SK-N-MC (cell line): ENCODE measurements around the gene NCKAP5.
A peak's percentile ranks its signal among the peaks of the same experiment; 100 is the strongest.

ENCODE experiments used
- DNase-seq: peaks from one replicate; pipeline ENCODE4 v3.0.0-alpha.2; 2011; ENCODE audit warnings: low read depth, low spot score
- H3K27ac ChIP-seq: fragments of 200-600 bp; sonication (generic); 2 replicates; pipeline ENCODE4 v1.5.1; 2016; ENCODE audit warnings: mixed run types
- H3K36me3 ChIP-seq: fragments of 200-600 bp; sonication (generic); 2 replicates; pipeline ENCODE4 v1.6.1; 2017; ENCODE audit warnings: antibody characterized with exemption, low read length, mixed read lengths; ENCODE audit not compliant: insufficient read depth
- H3K4me3 ChIP-seq: fragments of 200-600 bp; sonication (generic); 2 replicates; pipeline ENCODE4 v1.5.1; 2016
- H3K9ac ChIP-seq: fragments of 200-600 bp; sonication (generic); 2 replicates; pipeline ENCODE4 v1.8.0; 2017; ENCODE audit warnings: mixed run types, mixed read lengths; ENCODE audit not compliant: insufficient read length
- H3K9me3 ChIP-seq: fragments of 200-600 bp; sonication (generic); 2 replicates; pipeline ENCODE4 v1.6.1; 2017; ENCODE audit warnings: low read depth, mild to moderate bottlenecking, antibody characterized with exemption, low read length, moderate library complexity, mixed read lengths
- EZH2 ChIP-seq: fragments of 200-600 bp; sonication (generic); IDR thresholded peaks from one replicate; pipeline ENCODE4 v1.6.1; 2017; ENCODE audit warnings: antibody characterized with exemption
- FOXP2 ChIP-seq: optimal IDR thresholded peaks from 2 replicates; pipeline ENCODE3; 2011; ENCODE audit warnings: mild to moderate bottlenecking, moderate library complexity; ENCODE audit not compliant: insufficient read depth; ENCODE audit errors: extremely low read length, control extremely low read depth
- POLR2AphosphoS5 ChIP-seq: IDR thresholded peaks from 2 replicates; pipeline ENCODE4 v1.6.1; 2012; ENCODE audit warnings: mild to moderate bottlenecking, low read depth, low read length, borderline replicate concordance

The NCKAP5 gene

GRCh38 chr2:132757002-132757589, 811.2 kb downstream of the NCKAP5 start:
- Histone ChIP-seq H3K27ac (no peak overlapping the region), H3K9me3 (no peaks in the 10 kb centered on the region), H3K4me3 (no peak overlapping the region), H3K9ac (no peak overlapping the region), H3K36me3 (no peaks in the 10 kb centered on the region)
- DNase-seq: no peak
- TF ChIP-seq FOXP2: no peak
- no peak for TF ChIP-seq EZH2
- no peak for TF ChIP-seq POLR2AphosphoS5

- Histone ChIP-seq H3K27ac (peak overlapping the region; percentile 40; the same call in 1 of the 2 replicates), H3K9ac (no peak overlapping the region), H3K36me3 (no peaks in the 10 kb centered on the region), H3K4me3 (peak overlapping the region; percentile 2; the same call in 1 of the 2 replicates), H3K9me3 (no peaks in the 10 kb centered on the region)
- TF ChIP-seq POLR2AphosphoS5 (no peak), EZH2 (no peak), FOXP2 (no peak)
- DNase-seq: peak; percentile 24
Observed at GRCh38 chr2:132754867-132755472, 813.3 kb downstream of the NCKAP5 start.

DNA sequence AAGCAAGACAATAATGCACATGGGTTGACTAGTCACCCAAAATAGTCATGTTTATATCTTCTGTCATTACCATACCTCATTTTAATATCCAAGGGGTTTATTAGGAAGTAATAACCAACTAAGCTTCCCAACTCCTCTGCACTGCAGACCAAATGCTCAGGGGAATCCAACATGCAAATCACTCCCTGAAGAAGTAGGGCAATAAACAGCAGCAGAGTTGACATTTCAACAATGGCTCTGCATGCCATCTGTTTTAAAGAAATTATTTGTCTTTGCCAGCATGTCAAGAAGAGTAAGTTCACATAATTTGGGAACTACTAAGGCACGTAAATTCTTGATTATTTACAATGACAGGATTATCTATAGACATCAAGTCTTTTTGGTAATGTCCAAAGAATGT, 813.9 kb downstream of the NCKAP5 start:
- DNase-seq: peak; percentile 39
- Histone ChIP-seq H3K9ac (no peak overlapping the region), H3K4me3 (peak overlapping the region; percentile 2; the same call in 1 of the 2 replicates), H3K27ac (peak overlapping the region; percentile 40; the same call in 1 of the 2 replicates), H3K9me3 (no peaks in the 10 kb centered on the region), H3K36me3 (no peaks in the 10 kb centered on the region)
- peak; percentile 91 for TF ChIP-seq FOXP2
- TF ChIP-seq POLR2AphosphoS5: no peak

- Histone ChIP-seq H3K4me3 (no peak overlapping the region), H3K9ac (no peak overlapping the region), H3K9me3 (no peaks in the 10 kb centered on the region), H3K27ac (no peak overlapping the region), H3K36me3 (no peaks in the 10 kb centered on the region)
- DNase-seq: peak; percentile 22
- no peak for TF ChIP-seq POLR2AphosphoS5
- no peak for TF ChIP-seq EZH2
- no peak for TF ChIP-seq FOXP2
Observed at GRCh38 chr2:132752421-132753206, 815.6 kb downstream of the NCKAP5 start.

- Histone ChIP-seq H3K9ac (no peak overlapping the region), H3K36me3 (no peaks in the 10 kb centered on the region), H3K4me3 (no peak overlapping the region), H3K27ac (no peak overlapping the region), H3K9me3 (no peaks in the 10 kb centered on the region)
- TF ChIP-seq FOXP2 (no peak), POLR2AphosphoS5 (no peak), EZH2 (no peak)
- DNase-seq: no peak
Observed at GRCh38 chr2:132751836-132752235, 816.4 kb downstream of the NCKAP5 start.

DNA sequence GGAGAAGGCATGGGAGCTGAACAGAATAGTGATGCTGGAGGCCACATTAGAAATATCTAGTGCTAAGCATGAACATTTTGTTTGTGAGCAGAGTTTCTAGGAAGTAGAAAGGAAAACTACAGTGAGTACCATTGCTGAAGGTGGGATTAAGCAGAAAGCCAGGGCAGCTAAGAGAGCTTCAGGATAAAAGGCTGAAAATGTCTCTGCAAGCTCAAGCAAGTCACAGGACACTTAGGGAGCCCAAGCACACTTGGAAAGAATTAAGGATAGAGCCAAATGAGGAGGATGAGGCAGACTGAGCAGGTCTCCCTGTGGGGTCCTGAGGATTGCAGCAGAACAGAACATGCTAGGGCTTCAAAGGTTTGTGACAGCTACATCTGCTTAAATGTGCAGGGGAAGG, 817.7 kb downstream of the NCKAP5 start:
- TF ChIP-seq EZH2 (no peak), POLR2AphosphoS5 (no peak), FOXP2 (no peak)
- no peak for DNase-seq
- no peak overlapping the region for H3K9ac ChIP-seq

DNA sequence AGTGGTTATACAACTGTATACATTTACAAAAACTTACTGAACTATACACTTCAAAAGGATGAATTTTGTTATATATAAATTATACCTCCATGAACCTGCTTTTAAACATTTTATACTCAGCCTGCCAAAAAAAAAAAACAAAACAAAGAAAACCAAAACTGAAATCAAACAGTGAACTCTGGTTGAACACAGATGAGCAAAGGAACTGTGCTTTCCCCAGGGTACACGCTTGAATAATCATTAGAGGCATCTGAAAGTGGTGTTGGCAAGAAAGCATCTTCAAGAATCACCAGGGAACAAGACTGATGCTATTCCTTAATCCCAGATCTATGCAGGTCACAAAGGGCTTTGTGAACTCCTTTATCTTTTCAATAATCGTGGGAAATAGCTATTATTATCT, 821.2 kb downstream of the NCKAP5 start:
- no peak for DNase-seq
- Histone ChIP-seq H3K27ac (no peak overlapping the region), H3K9me3 (no peaks in the 10 kb centered on the region), H3K4me3 (no peak overlapping the region), H3K9ac (no peak overlapping the region), H3K36me3 (no peaks in the 10 kb centered on the region)
- TF ChIP-seq FOXP2: no peak
- TF ChIP-seq EZH2: no peak
- TF ChIP-seq POLR2AphosphoS5: no peak

More for the DNA sequence above, 817.7 kb downstream of the NCKAP5 start:
- H3K4me3 ChIP-seq: no peak overlapping the region
- no peaks in the 10 kb centered on the region for H3K9me3 ChIP-seq
- no peaks in the 10 kb centered on the region for H3K36me3 ChIP-seq
- H3K27ac ChIP-seq: no peak overlapping the region

- TF ChIP-seq FOXP2 (no peak), EZH2 (no peak), POLR2AphosphoS5 (no peak)
- Histone ChIP-seq H3K27ac (no peak overlapping the region), H3K36me3 (no peaks in the 10 kb centered on the region), H3K9me3 (no peaks in the 10 kb centered on the region), H3K9ac (no peak overlapping the region), H3K4me3 (no peak overlapping the region)
- no peak for DNase-seq
Observed at GRCh38 chr2:132741754-132742153, 826.5 kb downstream of the NCKAP5 start.
